CD4-positive, alpha-beta T cell treated with Interleukin-15 for 1 hour (primary cell): ENCODE results near the gene APBA2.

ENCODE experiments used
- DNase-seq: peaks from one replicate; pipeline ENCODE4 v3.0.0-alpha.2; 2020

Gene APBA2

GRCh38 chr15:29127506-29128430 lies 242.0 kb downstream of the APBA2 start:
- no peak for DNase-seq

GRCh38 chr15:29128671-29129070 lies 242.9 kb downstream of the APBA2 start:
- DNase-seq = no peak

GRCh38 chr15:29129221-29129620 lies 243.4 kb downstream of the APBA2 start:
- peak; percentile 12 for DNase-seq

- DNase-seq = no peak
These were observed 244.2 kb downstream of the APBA2 start for GRCh38 chr15:29129926-29130325.

GRCh38 chr15:29130476-29130875 lies 244.7 kb downstream of the APBA2 start:
- no peak for DNase-seq

GRCh38 chr15:29130951-29131839 lies 245.4 kb downstream of the APBA2 start:
- no peak for DNase-seq

- peak; percentile 16 for DNase-seq
These were observed 246.2 kb downstream of the APBA2 start for GRCh38 chr15:29131840-29132420.

GRCh38 chr15:29132735-29133181 lies 247.0 kb downstream of the APBA2 start:
- peak; percentile 13 for DNase-seq

- peak; percentile 12 for DNase-seq
These were observed 247.5 kb downstream of the APBA2 start for GRCh38 chr15:29133321-29133720.

- no peak for DNase-seq
These were observed 248.0 kb downstream of the APBA2 start for GRCh38 chr15:29133791-29134190.

GRCh38 chr15:29134239-29134638 lies 248.5 kb downstream of the APBA2 start:
- DNase-seq = no peak

- no peak for DNase-seq
These were observed 249.0 kb downstream of the APBA2 start for GRCh38 chr15:29134641-29135308.

GRCh38 chr15:29135309-29135657 lies 249.5 kb downstream of the APBA2 start:
- DNase-seq = no peak

GRCh38 chr15:29135702-29136646 lies 250.2 kb downstream of the APBA2 start:
- no peak for DNase-seq

GRCh38 chr15:29138260-29138659 lies 252.5 kb downstream of the APBA2 start:
- DNase-seq = no peak

GRCh38 chr15:29139072-29139471 lies 253.3 kb downstream of the APBA2 start:
- no peak for DNase-seq

GRCh38 chr15:29139540-29140459 lies 254.0 kb downstream of the APBA2 start:
- DNase-seq = peak; percentile 29

GRCh38 chr15:29140475-29141307 lies 254.9 kb downstream of the APBA2 start:
- no peak for DNase-seq
